Cerebellar nuclear complex (tissue), 1 donor: ENCODE data around the gene TGM3.

Experiments used
- DNase-seq, 2 experiments: peaks; one replicate each; lab custom pipeline; 2025; lab: John Stamatoyannopoulos, UW

TGM3 gene

DNA sequence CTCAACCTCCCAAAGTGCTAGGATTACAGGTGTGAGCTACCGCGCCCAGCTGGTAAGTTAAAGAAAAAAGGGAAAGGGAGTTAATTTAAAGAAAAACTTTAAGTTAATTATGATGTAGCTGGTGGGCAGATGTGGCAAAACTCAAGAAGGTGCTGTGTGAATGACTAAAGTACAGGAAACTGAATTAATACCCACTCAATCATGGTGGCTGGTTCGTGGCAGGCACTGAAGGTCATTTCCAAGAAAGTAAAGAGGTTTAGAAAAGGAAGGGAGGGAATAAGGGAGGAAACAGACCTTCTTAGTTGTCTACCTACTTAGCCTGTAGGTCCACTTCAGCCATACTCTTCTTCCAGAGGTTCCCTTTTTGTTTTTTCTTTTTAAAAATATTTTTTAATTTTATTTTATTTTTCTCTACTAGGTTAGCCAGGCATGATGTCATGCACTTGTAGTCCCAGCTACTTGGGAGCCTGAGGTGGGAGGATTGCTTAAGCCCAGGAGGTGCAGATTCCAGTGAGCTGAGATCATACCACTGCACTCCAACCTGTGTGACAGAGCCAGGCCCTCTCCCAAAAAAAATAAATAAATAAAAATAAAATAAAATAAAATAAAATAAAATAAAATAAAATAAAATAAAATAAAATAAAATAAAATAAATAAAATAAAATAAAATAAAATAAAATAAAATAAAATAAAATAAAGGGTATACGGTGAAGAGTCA, 11.9 kb upstream of the TGM3 start:
- DNase-seq = no peak

DNA sequence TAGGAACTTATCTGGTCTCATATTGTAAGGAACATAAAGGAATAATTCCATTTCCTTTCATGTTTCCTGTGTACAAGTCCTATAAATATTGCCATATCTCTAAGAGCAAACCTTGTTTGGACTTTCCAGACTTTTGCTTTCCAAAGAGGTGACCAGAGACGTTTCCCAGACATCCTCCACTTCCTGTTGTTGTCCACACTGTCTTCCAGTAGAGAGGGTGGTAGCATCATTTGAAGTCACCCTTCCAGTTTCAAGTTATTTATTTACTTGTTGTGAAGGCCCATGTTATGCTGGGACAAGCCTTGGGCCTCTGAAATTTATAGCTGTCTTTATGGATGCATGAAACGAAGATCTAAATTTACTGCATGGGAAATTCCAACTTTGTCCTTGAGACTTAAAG, 10.6 kb upstream of the TGM3 start:
- no peak for DNase-seq

DNA sequence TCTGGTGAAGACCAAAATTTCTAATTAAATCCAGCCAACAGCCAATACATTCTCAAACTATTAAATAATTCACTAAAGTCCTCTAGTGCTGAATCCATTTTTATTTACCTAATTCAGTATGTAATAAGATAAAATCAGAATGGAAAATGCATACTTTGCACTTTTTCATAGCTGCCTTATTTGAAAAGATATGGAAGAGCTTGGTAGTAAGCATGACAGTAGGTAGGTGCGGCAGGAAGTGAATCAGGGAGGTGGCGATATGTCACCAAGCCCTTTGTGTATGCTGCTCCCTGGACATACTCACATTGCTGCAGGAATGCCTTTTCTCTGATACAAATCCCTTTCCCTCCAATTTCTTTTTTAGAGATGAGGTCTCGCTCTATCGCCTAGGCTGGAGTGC, 10.2 kb upstream of the TGM3 start:
- DNase-seq = no peak

DNA sequence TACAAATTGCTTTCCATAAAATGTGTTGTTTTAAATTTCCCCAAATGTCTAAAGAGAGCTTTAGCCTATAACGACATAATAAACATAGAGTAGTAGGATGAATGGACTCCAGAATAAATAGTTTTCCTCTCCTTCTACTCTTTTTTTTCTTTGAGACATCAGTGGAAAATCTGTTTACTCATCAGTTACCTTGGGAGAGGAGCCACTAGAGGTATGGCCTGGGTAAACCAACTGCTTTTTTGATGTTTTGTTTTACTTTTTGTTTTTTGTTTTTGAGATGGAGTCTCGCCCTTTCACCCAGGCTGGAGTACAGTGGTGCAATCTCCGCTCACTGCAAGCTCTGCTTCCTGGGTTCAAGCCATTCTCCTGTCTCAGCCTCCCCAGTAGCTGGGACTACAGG, 8.3 kb upstream of the TGM3 start:
- no peak for DNase-seq

DNA sequence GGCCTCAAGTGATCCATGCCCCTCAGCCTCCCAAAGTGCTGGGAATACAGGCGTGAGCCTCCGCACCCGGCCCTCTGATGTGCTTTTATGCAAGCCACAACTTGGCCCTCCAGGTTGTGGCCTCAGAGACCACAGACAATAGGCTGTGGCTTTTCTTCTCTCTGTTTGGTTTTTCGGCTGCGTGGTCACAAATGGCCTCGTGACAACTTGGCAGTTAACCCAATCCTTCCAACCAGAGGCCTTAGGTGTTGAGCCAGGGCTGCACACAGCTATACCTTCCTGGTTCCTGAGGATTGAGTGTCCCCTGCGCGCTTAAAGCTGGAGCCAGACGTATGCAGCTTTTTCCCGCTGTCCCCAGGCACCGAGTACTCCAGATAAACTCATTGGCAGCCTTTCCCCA, 6.3 kb upstream of the TGM3 start:
- DNase-seq = no peak

DNA sequence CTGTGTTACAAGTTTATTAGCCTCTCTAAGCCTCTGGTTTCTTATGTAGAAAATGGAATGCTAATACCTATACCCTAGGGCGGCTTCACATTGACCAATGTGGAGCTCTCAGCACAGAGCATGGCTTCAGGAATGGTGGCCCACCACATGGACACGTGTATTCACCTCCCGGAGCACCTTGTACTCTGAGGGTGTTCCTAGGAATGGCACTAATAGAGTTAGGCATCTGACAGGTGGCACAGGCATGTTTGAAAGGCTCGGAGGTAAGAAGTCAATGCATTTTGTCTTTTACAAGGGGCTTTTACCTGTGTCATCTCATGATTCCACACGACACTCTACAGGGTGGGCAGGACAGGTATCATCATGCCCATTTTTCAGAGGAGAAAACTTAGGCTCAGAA, 5.3 kb upstream of the TGM3 start:
- DNase-seq = no peak

DNA sequence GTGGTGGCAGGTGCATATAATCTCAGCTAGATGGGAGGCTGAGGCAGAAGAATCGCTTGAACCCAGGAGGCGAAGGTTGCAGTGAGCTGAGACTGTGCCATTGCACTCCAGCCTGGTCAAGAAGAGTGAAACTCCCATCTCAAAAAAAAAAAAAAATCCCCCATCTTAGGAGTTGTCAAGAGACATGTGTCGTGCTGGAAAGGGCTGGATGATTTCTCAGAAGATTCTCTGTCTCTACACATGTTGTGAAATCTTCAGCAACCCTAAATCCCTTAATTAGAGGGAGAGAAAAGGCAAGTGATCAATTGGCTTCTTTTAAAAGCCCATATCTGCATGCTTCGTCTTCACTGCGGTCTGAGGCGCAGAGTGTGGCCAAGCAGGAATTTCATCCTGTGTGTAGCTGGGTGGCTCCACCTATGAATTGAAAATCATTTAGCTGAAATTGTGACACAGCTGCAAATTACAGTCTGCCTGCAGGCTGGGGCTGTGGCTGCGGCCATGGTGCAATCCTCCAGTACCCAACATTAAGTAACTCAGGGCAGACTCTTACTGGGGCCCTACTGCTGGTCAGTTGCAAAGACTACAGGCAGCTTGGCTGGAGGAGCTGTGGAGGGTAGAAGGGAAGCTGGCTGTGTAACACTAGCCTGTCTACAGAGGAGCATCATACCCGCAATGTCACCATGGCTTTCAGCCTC, 3.2 kb upstream of the TGM3 start:
- DNase-seq = no peak

DNA sequence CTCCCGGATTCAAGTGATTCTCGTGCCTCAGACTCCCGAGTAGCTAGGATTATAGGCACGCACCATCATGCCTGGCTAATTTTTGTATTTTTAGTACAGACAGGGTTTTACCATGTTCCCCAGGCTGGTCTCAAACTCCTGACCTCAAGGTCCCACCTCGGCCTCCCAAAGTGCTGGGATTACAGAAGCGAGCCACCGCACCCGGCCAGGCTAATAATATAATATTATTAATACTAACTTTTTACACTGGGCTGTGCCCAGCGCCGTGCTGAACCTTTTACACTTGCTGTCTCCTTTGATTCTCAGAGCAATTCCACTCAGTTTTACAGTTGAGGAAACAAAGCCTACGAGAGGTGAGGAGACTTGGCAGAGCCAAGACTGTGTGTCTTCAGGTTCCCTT, 2.3 kb upstream of the TGM3 start:
- no peak for DNase-seq

DNA sequence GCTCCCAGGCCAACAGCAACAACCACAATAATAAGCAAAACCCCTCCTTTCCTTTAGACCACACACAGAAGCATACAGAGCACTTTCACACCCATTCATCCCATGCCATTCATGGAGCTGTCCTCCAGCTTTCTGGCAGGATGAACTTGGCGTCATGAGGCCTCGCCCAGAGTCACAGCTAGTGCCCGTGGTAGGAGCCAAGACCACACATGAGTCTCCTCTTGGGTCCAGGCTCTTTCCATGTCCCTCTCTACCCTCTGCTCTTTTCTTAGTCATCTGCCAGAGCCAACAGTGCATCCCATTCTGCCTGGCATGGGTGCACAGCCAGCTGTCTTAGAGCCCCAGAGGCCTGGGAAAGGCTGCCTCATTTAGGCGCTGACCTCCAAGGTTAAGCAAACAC, 1.8 kb upstream of the TGM3 start:
- DNase-seq = no peak

DNA sequence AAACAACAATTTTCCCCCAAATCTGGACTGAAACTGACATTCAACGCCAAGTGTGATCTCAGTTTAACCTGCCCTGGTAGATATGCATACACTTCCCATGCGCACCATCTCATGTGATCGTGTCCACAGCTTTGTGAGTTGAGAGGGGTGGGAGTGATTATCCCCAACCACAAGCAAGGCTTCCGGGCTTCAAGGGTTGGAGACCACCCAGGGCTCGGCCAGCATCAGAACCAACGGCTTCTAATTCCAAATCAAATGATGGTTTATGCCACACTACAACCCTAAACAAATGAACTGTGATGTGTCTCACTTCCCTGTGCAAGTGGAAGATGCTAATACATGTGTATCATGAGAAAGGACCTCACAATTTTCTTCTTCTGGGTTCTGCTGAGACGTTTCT, 515 bp upstream of the TGM3 start:
- no peak for DNase-seq

DNA sequence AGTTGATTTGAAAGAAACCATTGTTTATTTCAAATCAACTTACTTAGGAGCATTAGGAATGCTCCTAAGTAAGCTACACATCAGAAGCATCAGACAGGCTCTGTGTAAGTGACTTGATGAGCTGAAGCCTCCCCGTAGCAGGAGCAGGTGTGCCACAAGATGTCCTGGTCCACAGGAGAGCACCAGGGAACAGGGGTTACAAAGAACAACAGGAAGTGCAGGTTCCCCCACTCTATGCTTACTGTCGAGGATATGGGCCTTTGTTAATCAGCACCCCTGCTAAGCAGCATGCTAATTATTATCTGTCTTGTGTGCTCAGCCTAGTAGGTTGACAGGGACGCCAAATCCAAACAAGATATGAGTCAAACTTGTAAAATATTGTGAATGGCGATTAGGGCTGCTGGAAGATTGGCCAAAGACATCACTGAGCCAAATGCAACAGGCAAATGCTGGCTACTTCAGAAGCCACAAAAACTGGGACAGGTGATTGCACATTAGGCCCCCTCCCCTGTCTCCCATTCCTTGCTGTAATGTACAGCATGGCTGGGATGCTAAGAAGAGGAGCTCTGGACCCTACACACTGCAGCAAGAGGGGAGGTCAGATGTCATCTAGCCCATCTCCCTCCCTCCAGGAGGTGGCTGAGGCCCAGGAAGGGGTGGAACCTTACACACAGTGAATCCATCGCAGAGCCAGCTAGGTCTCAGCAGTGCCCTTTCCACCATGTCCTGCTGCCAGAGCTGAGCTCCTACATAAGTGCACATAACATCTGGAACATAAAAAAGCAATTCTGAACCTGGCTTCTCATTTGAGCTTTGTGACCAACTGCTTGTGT, 939 bp downstream of the TGM3 start:
- DNase-seq = no peak

DNA sequence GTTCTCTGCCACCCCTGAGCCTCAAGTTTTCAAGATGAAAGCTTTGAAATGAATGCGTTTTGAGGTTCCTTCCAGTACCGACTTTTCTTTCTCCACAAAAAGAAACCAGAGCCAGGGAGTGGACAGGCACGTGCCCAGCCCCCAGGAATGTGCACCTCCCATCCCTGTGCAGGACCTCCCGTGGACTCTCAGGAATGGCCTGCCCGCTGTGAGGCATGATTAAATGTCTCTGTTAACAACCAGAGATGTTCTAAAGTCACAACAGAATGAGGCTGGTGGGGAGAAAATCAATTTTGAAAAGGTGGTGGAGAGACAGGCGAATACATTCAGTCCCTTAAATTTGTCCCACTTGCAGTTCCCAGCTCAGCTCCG, 1.5 kb downstream of the TGM3 start:
- DNase-seq = no peak

DNA sequence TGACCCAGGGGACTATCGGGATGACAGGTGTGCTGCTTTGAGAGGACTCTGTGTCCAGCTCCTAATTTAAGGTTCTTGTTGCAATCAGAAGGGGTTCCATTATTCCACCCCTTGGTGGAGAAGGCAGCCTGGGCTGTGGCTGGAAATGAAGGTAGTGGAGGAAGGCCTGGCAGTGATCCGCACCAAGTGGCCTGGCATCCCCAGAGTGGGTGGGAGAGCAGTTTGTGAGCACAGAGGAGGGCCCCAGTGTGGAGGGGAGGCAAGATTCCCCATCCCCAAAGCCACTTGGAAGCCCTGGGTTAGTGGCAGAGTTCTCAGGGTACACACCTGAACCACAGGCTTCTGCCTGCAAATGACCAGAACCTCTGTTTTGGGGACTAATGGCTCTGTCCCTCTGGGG, 2.3 kb downstream of the TGM3 start:
- no peak for DNase-seq

DNA sequence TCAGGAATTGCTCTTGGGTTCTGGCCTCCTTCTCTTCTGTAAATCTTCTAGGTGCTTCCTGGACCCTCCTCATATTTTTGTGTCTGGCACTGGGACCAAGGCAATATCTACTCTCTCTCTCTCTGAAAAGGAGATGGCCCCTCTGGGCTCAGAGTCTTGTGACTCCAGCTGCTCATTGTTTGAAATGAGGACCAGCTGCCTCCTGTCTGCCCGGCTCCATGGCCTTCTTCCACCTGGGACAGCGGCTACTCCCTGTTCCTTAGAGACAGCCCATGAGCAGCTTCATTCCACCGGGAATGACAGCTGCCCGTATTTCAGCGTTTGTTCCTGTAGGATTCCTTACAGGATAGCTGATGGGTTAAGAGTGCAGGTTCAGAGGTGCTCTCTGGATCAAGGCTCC, 2.9 kb downstream of the TGM3 start:
- DNase-seq = no peak

DNA sequence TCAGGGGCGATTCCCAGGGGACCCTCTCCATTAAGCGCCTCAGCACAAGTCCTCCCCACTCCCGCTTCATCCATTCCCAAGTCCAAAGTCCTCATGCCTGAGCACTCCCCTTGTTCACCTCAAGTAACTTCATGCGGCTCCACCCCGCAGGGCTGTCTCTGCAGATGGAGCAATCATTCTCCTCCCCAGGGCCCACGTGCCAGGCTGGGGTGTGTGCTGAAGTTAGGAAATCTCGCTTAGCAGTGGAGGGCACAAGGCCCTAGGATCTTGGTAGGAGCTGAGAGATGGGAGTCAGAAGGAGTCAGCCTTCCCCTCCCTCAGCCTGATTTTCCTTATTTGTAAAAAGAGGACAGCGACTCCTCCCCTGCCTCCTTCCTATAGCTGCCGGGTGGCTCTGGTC, 3.5 kb downstream of the TGM3 start:
- no peak for DNase-seq

DNA sequence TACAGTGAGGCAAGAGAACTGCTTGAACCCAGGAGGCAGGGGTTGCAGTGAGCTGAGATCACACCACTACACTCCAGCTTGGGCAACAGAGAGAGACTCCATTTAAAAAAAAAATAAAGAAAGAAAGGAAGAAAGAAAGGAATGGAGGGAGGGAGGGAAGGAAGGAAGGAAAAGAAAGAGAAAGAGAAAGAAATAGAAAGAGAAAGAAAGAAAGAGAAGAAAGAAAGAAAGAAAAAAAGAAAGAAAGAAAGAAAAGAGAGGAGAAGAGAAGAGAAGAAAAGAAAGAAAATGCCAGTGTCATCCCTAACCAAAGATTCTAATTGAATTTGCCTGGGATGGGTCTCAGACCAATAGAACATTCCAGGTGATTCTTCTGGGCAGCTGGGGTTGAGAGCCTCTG, 4.2 kb downstream of the TGM3 start:
- DNase-seq = no peak

DNA sequence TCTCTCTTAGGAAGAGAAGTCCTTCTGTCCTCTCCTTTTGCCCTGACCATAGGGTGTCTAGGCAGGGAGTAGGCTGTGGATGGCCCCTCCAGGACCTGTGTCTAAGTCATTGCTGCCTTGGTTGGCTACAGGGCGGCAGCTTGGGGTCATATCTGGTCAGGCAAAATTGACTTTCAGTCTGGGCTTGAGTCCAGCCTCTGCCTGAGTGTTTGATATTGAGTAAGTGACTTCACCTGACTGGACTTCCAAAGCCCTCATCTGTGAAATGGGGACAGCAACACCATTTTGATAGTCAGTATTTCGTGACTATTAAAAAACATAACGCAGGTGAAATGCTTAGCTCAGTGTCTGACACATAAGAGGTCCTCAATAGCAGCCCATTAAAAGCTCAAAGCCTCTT, 4.6 kb downstream of the TGM3 start:
- no peak for DNase-seq

DNA sequence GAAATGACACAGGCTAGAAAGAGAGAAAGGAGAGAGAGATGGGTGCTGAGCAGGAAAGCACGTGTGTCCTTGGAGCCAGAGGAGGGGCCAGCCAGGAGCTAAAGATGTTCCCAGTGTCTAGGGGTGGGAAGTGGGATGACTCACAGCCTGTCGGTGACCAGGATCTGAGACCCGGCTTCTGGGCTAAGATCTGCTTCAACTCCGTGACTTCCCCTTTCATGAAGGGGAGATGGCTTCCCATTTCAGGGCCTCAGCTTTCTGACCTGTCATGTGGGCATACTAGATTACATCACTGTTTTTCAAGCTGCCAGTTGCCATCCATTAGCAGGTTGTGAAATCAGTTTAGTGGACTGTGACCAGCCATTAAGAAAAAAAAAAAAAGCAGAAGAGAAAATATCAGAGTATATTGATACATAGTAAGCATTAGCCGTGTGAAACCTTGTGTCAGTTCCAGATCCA, 5.4 kb downstream of the TGM3 start:
- DNase-seq = no peak

DNA sequence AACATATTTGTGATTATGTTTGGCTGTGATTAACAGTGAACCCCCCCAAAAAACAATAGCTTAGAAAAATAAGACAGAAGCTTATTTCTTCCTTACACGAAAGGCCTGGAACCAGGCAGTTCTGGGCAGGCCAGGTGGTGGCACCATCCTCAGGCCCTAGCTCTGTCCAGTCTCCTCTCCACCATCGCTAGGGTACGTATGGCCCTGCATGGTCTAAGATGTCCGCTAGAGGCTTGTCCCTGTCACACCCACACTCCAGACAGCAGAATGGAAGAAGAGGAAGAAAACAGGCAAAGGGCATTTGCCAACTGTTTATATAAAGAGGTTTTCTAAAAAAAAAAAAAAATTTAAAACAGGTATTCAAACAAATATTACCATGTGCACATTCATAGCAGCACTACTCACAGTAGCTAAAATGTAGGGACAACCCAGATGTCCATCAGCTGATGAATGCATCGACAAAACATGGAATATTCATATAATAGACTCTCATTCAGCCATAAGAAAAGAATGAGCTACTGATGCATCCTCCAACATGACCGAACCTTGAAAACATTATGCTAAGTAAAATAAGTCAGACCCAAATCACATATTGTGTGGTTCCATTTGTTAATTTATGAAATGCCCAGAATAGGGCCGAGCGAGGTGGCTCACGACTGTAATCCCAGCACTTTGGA, 6.7 kb downstream of the TGM3 start:
- DNase-seq = no peak

DNA sequence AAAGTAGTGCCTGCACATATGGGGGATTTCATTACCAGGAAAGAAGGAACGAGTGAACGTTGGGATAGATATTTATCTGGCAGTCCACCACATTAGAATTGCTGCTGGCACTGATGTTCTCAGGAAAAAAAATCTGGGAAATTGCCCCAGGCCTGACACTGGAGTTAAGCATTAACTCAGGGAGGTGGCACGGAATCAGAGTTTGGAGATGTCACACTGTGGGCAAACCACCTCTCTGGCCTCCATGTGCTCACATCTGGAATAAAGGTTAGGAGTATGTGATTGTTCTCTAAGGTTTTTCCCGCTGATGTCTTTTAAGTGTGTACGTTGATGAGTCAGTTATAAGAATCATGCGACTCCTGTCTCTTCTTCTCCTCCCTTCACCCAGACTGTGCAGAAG, 7.9 kb downstream of the TGM3 start:
- DNase-seq = no peak

DNA sequence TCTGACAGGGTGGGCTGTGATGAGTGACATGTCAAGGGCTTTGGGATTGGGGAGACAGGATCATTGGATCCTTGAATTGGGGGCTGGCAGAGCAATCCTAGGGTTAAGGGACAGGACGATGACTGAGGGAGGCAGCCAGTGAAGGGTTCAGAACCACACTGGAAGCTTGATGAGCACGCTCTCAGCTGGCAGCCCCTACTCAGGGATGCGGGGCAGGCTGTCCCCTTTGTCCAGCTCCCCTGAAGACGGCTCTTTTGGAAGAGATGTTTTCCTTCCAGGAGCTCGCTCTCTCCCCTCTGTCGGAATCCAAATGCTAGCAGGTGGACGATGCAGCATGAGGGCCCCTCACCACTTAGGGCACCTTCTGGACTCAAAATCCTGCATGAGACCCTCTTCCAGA, 8.4 kb downstream of the TGM3 start:
- no peak for DNase-seq

DNA sequence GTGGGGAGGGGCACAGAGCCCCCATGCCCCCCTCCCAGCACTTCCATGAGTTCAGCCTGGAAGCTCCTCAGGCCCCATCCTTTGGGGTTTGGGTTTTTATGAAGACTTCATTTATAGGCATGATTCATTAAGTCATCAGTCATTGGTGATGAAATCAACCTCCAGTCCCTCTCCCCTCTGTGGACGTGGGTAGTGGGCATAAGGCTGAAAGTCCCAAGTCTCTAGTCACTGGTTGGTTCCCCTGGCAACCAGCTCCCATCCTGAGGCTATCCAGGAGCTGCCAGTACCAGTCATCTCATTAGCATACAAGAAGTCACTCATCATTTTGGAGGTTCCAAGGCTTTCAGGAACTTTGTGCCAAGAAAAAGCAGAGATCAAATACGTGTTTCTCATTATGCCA, 9.2 kb downstream of the TGM3 start:
- DNase-seq = no peak

DNA sequence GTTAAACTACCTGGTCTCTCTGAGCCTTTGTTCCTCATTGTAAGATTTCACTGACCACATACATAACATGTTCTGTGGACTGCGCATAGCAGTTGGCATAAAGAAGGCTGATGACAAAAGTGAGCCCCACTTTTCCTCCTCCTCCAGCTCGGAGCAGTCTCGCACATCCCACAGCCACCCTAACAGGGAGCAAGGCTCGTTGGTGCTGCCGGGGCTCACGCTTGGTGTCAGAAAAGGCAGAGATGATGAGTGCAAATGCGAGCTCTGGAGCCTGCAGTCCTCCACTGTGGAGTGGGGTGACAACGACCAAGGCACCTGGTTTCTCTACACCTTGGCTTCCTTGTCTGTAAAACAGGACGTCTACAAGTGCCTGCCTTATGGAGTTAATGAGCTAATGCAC, 9.7 kb downstream of the TGM3 start:
- DNase-seq = no peak
